Activated B cell treated with CpG ODN at 0.5 μM for 24 hours (primary cell): Measurements from ENCODE around the gene IFNGR2. TPM values are rescaled to one million over a fixed set of nuclear protein-coding genes. Genes with fewer than 3 reads are reported as not detected.

Source experiments
- ATAC-seq: fragments of 200-7000 bp; cut with Tn5 transposase; one replicate; pipeline ENCODE4 v1.10.0; 2021; ENCODE audit warnings: low read depth, mild to moderate bottlenecking, moderate library complexity
- CTCF ChIA-PET: fragments of 350-600 bp; sonication (Branson Sonifier 250); formaldehyde crosslinking; loops from one replicate; lab custom pipeline; 2021; ENCODE audit warnings: antibody characterized with exemption; lab: Charles Lee
- POLR2A ChIA-PET: fragments of 350-600 bp; sonication (Branson Sonifier 250); formaldehyde crosslinking; loops from one replicate; lab custom pipeline; 2021; ENCODE audit warnings: antibody characterized with exemption; lab: Charles Lee
- DNase-seq: peaks from one replicate; pipeline ENCODE4 v3.0.0; 2022
- H3K27ac Mint-ChIP-seq: one replicate; pipeline ENCODE4 v1.8.0; 2020; ENCODE audit warnings: mixed read lengths
- H3K27me3 Mint-ChIP-seq: one replicate; pipeline ENCODE4 v1.8.0; 2021; ENCODE audit warnings: mixed read lengths
- H3K36me3 Mint-ChIP-seq: one replicate; pipeline ENCODE4 v1.8.0; 2021; ENCODE audit warnings: low read depth, mixed read lengths
- H3K4me1 Mint-ChIP-seq: one replicate; pipeline ENCODE4 v1.8.0; 2021; ENCODE audit warnings: mixed read lengths
- H3K4me3 Mint-ChIP-seq: one replicate; pipeline ENCODE4 v1.8.0; 2020; ENCODE audit warnings: mild to moderate bottlenecking, mixed read lengths
- H3K9me3 Mint-ChIP-seq: one replicate; pipeline ENCODE4 v1.8.0; 2020; ENCODE audit warnings: mixed read lengths
- CTCF ChIP-seq: fragments of 200-600 bp; IDR thresholded peaks from one replicate; pipeline ENCODE4 v1.8.0; 2022; ENCODE audit warnings: antibody characterized with exemption, mild to moderate bottlenecking
- intact Hi-C: fragments of 100-400 bp; cut with micrococcal nuclease; formaldehyde crosslinking; loops from one replicate; pipeline ENCODE4 v1.15.1; 2024
- total RNA-seq: library from RNA; stranded (reverse); gene quantifications from 2 replicates; pipeline ENCODE4 v1.2.3, GENCODE V29; 2022

The IFNGR2 gene
- total RNA-seq, 1 donor from 2014 or later = 71.1 TPM

DNA sequence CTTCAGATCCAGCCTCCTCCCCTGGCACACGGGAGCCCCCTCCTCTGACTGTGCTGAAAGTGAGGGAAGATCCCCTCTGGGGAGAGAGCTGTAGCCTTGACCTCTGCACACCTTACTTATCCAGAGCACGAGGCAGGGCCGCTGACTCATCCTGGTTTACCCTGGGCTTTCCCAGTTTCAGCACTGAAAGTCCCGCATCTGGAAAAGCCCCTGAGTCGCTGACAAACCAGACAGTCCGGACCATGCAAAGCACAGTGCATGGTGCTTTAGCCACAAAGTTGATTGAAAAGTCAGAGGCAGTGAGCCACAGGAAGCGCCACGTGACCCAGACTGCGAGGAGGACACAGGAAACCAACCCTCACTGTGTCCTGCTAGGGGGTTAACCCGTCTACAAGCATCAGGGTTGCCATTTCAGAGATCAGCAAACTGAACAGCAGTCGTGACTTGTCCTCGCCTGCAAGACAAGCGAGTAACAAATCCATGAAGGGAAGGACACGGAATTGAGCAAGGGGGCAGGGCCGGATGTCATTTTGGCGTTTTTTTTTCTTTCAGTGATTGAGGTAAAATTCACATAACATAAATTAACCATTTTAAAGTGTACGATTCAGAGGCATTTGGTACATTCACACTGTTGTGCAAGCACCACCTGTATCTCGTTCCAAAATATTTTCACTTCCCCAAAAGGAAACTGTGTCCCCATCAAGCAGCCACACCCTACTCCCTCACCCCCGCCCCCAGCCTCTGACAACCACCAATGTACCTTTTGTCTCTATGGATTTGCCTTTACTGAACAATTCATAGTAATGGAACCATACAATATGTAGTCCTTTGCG, 19.9 kb upstream of the IFNGR2 start:
- peak; percentile 72 for DNase-seq
- Mint-ChIP-seq H3K27ac (peak overlapping the region; percentile 97), H3K27me3 (no peaks in the 10 kb centered on the region), H3K9me3 (no peaks in the 10 kb centered on the region), H3K36me3 (no peaks in the 10 kb centered on the region), H3K4me3 (peak overlapping the region; percentile 77), H3K4me1 (peaks cover 75% of the 10 kb centered on the region)
- ChIA-PET CTCF (interaction anchor here (0.7 to 2.0 kb wide), 3 partner anchors 21 to 186 kb away, joined by 3 to 10 read pairs (median 4); no protein-coding TSS in a partner anchor), POLR2A (interaction anchor here (0.6 to 6.7 kb wide), 16 partner anchors 9 to 160 kb away, joined by 3 to 102 read pairs (median 6); partner anchors contain the start of genes IFNAR1, IFNGR2 and IL10RB)
- peak; percentile 66 for ATAC-seq
- no peak for TF ChIP-seq CTCF
- intact Hi-C loops = loop anchor here (1.0 kb wide), 5 partner anchors 9 to 59 kb away; partner anchors contain the start of gene IFNAR1

DNA sequence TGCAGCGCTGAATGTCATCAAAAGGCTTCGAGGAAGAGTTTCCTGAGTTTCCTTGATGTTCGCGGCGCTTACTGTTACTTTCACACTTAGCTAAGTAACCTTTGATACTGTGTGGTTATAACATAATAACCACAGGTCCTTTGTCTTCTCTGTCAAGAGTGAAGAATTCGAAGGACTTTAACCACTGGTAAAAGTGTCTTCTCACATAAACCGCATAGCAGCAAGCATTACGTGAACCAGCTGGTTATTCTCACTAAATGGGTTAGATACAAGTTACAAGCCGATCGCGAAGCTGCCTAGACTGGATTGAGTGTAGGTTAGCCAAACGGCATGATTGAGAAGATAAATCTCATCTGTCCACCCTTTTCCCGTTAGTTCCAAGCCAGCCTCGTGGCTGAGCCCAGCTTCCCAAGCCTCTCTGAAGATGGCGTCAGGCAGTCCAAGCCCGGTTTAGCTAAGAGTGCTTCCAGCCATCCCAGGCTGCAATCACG, 18.3 kb upstream of the IFNGR2 start:
- intact Hi-C loops = no loop called here
- POLR2A ChIA-PET = interaction anchor here (0.9 to 6.7 kb wide), 9 partner anchors 15 to 158 kb away, joined by 3 to 102 read pairs (median 3); partner anchors contain the start of genes IFNAR1, IFNGR2, IL10RB and SON
- CTCF ChIA-PET = interaction anchor here (0.8 to 2.4 kb wide), 3 partner anchors 11 to 60 kb away, joined by 3 to 7 read pairs (median 5); no protein-coding TSS in a partner anchor
- no peaks in the 10 kb centered on the region for H3K27me3 Mint-ChIP-seq
- no peaks in the 10 kb centered on the region for H3K9me3 Mint-ChIP-seq
- peaks cover 73% of the 10 kb centered on the region for H3K4me1 Mint-ChIP-seq
- no peak for ATAC-seq
- H3K4me3 Mint-ChIP-seq = peak overlapping the region; percentile 62
- no peak for TF ChIP-seq CTCF
- H3K27ac Mint-ChIP-seq = peak overlapping the region; percentile 97
- no peaks in the 10 kb centered on the region for H3K36me3 Mint-ChIP-seq
- no peak for DNase-seq

- POLR2A ChIA-PET = interaction anchor here (1.0 to 2.0 kb wide), 3 partner anchors 10 to 25 kb away, joined by 3 to 7 read pairs (median 4); no protein-coding TSS in a partner anchor
- CTCF ChIA-PET = interaction anchor here (0.9 to 2.4 kb wide), 2 partner anchors 20 to 59 kb away, joined by 3 to 5 read pairs; no protein-coding TSS in a partner anchor
Measured at GRCh38 chr21:33386222-33386784, 16.9 kb upstream of the IFNGR2 start.

GRCh38 chr21:33387294-33387693, 15.9 kb upstream of the IFNGR2 start:
- TF ChIP-seq CTCF = no peak
- Mint-ChIP-seq H3K36me3 (no peaks in the 10 kb centered on the region), H3K9me3 (no peaks in the 10 kb centered on the region), H3K4me3 (no peak overlapping the region), H3K27ac (peak overlapping the region; percentile 78), H3K27me3 (no peaks in the 10 kb centered on the region), H3K4me1 (peaks cover 54% of the 10 kb centered on the region)
- POLR2A ChIA-PET = interaction anchor here (0.6 to 2.0 kb wide), 5 partner anchors 9 to 178 kb away, joined by 3 to 7 read pairs (median 4); no protein-coding TSS in a partner anchor
- intact Hi-C loops = no loop called here
- DNase-seq (no peak), ATAC-seq (no peak)
- CTCF ChIA-PET = interaction anchor here (1.9 kb wide), 1 partner anchor 57 kb away, joined by 5 read pairs; no protein-coding TSS in a partner anchor

More at GRCh38 chr21:33386222-33386784, 16.9 kb upstream of the IFNGR2 start:
- H3K4me3 Mint-ChIP-seq = no peak overlapping the region
- peak overlapping the region; percentile 38 for H3K27ac Mint-ChIP-seq
- no peak for ATAC-seq
- TF ChIP-seq CTCF = no peak
- H3K36me3 Mint-ChIP-seq = no peaks in the 10 kb centered on the region
- peaks cover 62% of the 10 kb centered on the region for H3K4me1 Mint-ChIP-seq
- no peaks in the 10 kb centered on the region for H3K27me3 Mint-ChIP-seq
- intact Hi-C loops = no loop called here
- DNase-seq = no peak
- H3K9me3 Mint-ChIP-seq = no peaks in the 10 kb centered on the region
